ENCODE results near the gene FNDC11.
A peak's percentile ranks its signal among the peaks of the same experiment; 100 is the strongest.
"Not testable (repeated sequence)": the region's sequence is repeated elsewhere in the genome, so short reads cannot be mapped to it uniquely, and the experiment has no call there.

The FNDC11 gene

DNA sequence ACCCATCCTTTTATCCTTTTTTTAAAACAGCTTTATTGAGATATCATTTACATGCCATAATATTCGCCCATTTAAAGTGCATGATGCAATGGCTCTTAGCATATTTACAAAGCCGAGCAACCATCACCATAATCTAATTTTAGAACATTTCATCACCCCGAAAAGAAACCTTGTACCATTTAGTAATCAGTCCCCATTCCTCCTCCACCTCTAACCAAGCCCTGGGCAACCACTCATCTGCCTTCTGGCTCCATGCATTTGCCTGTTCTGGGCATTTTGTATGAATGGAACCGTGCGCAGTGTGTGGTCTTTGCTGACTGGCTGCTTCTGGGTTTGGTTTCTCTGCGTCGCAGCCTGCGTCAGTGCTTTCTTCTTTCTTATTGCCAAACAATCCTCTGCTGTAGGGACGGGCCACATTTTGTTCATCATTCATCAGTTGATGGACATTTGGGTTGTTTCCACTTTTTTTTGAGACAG, 44.8 kb upstream of the FNDC11 start:
- TF ChIP-seq, protein P1, sequence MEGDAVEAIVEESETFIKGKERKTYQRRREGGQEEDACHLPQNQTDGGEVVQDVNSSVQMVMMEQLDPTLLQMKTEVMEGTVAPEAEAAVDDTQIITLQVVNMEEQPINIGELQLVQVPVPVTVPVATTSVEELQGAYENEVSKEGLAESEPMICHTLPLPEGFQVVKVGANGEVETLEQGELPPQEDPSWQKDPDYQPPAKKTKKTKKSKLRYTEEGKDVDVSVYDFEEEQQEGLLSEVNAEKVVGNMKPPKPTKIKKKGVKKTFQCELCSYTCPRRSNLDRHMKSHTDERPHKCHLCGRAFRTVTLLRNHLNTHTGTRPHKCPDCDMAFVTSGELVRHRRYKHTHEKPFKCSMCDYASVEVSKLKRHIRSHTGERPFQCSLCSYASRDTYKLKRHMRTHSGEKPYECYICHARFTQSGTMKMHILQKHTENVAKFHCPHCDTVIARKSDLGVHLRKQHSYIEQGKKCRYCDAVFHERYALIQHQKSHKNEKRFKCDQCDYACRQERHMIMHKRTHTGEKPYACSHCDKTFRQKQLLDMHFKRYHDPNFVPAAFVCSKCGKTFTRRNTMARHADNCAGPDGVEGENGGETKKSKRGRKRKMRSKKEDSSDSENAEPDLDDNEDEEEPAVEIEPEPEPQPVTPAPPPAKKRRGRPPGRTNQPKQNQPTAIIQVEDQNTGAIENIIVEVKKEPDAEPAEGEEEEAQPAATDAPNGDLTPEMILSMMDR (conservative IDR thresholded peaks at IDR 0.05; ENCODE audit: control insufficient read depth, insufficient read depth, low read depth, low read length), result no peak
- H3K4me3 ChIP-seq (ENCODE audit: control insufficient read depth, low read depth, low read length), result no peak overlapping the region
- DNase-seq (ENCODE audit: low read depth), result no peak

DNA sequence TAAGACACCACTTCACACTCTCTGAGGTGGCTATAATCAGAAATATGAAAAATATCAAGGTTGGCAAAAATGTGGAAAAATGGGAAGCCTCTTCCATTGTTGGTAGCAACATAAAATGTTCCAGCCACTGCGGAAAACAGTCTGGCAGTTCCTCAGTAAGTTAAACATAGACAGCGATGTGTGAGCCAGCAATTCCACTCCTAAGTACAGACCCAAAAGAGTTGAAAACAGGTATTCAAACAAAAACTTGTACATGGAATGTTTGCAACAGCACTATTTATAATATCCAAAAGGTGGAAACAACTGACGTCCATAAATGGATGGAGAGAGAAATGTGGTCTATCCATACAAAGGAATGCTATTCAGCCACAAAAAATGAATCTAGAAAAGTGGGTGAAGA, 40.8 kb upstream of the FNDC11 start:
- TF ChIP-seq, protein P1 (conservative IDR thresholded peaks at IDR 0.05; ENCODE audit: control insufficient read depth, insufficient read depth, low read depth, low read length), result no peak
- DNase-seq (ENCODE audit: low read depth), result no peak
- no peak overlapping the region for H3K4me3 ChIP-seq (ENCODE audit: control insufficient read depth, low read depth, low read length)

DNA sequence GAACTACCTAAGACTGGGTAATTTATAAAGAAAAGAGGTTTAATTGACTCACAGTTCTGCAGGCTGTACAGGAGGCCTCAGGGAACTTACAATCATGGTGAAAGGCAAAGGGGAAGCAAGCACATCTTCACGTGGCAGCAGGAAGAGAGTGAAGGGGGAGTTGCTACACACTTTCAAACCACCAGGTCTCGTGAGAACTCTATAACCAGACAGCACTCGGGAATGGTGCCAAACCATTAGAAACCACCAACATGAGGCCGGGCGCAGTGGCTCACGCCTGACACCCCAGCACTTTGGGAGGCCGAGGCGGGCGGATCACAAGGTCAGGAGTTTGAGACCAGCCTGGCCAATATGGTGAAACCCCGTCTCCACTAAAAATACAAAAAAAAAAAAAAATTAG, 39.4 kb upstream of the FNDC11 start:
- not testable (repeated sequence) for H3K4me3 ChIP-seq (ENCODE audit: control insufficient read depth, low read depth, low read length)
- peak; percentile 18 for DNase-seq (ENCODE audit: low read depth)

DNA sequence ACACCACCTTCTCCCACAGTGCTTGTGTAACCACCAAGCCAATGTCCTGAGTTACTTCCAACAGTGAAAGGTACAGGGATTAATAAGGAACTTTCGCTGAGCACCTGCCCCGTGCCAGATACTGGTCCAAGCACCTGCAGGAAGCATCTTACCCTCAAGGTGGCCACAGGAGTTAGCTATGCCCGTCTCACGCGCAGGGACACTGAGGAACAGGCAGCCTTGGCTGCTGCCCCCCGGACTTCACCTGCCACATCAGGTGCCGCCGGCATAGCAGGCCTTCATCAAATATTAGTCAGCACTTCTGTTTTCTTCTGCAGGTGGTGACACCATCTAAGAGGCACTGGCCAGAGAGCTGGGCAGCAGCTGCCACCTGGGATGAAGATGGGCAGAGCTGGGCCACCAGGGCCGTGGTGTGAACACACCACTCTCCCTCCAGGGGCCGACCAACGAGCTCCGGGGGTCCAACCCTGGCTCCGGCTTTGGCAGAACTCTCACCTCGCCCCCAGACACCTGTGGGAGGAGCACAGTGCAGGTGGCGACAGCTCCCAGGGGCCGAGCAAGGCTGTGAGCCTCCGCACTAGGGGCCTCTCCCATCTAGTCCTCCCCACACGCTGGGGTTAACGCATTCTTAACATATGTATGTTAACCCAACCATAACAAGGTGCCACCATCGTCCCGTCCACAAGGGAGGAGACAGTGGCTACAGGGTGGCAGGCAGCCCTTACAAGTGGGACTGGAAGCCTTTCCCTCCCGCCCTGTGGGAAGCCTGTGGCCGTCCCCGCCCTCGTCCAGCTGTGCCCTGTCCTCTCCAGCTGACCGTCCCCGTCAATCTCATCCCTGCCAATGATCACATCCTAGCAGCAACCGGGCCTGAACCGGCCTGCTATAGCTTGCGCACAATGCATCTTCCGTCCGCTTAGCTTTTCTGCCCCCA, 36.3 kb upstream of the FNDC11 start:
- DNase-seq (ENCODE audit: low read depth), result no peak
- no peak overlapping the region for H3K4me3 ChIP-seq (ENCODE audit: control insufficient read depth, low read depth, low read length)
- TF ChIP-seq, protein P1 (conservative IDR thresholded peaks at IDR 0.05; ENCODE audit: control insufficient read depth, insufficient read depth, low read depth, low read length), result no peak

DNA sequence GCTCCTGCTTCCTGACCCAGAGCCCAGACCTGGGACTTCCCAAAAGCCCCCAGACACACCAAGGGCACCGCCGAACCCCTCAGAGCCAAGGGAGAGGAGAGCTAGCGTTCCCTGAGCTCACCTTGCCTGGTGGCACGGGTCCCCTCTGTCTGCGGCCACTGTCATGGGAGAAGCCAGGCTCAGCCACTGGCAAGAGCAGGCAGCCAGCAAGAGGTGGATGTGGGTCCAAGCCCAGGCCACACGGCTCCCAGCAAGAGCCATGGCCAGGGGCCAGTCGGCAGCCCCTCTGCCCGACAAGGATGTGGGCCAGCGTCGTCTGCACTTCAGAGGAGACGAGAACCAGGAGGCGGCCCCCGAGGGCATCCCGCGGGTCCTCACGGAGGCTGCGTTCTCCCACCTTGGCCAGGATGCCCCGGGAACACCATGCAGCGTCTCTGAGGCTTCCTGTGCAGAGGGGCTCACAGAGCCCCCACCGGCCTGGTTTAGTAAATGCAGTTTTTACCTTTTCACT, 35.6 kb upstream of the FNDC11 start:
- no peak for DNase-seq (ENCODE audit: low read depth)
- TF ChIP-seq, protein P1 (conservative IDR thresholded peaks at IDR 0.05; ENCODE audit: control insufficient read depth, insufficient read depth, low read depth, low read length), result no peak
- no peak overlapping the region for H3K4me3 ChIP-seq (ENCODE audit: control insufficient read depth, low read depth, low read length)

DNA sequence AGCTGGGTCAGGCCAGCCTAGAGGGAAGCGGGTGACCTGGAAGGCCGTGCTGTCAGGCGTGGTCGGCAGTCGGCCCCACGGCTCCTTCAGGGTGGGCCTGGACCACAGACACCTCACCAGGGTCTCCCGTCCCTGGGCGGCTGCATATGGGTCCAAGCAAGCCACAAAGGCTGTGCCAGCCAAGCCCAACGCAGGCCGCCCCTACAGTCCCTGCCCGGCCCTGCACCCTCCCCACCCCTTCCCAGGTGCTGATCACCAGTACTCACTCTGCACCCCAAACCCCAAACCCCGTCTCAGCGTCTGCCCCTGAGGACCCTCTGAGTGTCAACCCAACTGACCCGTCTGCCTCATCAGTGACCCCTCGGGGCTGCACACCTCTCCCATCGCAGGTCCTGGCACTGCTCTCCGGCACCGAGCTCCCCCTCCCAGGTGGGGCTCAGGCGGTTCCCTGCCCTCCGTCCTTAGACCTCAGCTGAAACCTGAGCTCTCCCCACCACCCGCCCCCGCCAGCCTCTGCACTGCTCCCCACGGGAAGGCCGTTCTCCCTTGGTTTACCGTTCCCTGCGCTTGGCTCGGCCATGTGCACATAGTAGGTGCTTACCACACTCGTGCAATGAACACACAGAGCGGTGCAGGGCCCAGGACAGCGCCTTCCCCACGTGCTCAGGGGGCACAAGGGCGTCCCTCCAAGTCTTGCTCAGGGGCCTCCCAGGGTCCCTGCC, 34.9 kb upstream of the FNDC11 start:
- no peak for DNase-seq (ENCODE audit: low read depth)
- TF ChIP-seq, protein P1 (conservative IDR thresholded peaks at IDR 0.05; ENCODE audit: control insufficient read depth, insufficient read depth, low read depth, low read length), result no peak
- peak overlapping the region; percentile 52 for H3K4me3 ChIP-seq (ENCODE audit: control insufficient read depth, low read depth, low read length)

All from fibroblast of mammary gland (primary cell).